ENCODE data around the gene MAP4K4. TPM values are rescaled to one million over a fixed set of nuclear protein-coding genes. Genes with fewer than 3 reads are reported as not detected.

Gene MAP4K4
- total RNA-seq, 2 donors from 2014 or later, result 47.5 to 50.4 TPM

DNA sequence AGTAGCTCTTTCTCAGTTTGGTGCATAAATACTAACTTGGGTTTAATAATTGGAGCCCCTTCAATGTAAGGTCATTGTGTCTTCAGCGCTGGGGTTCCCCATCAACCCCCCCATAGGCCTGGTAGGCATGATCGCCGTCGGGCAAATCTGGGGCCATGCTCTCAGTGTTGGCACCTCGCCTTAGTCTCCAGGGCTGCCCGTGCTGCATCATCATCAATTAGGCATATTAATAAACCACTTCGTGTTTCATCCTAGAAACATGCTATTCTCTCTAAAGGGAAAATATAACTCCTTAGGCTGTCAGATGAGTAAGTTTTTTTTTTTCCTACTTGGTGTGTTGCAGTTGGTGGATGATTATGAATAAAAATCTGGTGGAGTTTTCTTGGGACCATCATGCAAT, 197.5 kb downstream of the MAP4K4 start:
- Histone ChIP-seq H3K4me1 (no peaks in the 10 kb centered on the region), H3K4me3 (no peak overlapping the region), H3K36me3 (peaks cover 14% of the 10 kb centered on the region), H3K27ac (no peak overlapping the region), H3K9me3 (no peaks in the 10 kb centered on the region), H3K27me3 (no peaks in the 10 kb centered on the region)
- TF ChIP-seq, protein P1, sequence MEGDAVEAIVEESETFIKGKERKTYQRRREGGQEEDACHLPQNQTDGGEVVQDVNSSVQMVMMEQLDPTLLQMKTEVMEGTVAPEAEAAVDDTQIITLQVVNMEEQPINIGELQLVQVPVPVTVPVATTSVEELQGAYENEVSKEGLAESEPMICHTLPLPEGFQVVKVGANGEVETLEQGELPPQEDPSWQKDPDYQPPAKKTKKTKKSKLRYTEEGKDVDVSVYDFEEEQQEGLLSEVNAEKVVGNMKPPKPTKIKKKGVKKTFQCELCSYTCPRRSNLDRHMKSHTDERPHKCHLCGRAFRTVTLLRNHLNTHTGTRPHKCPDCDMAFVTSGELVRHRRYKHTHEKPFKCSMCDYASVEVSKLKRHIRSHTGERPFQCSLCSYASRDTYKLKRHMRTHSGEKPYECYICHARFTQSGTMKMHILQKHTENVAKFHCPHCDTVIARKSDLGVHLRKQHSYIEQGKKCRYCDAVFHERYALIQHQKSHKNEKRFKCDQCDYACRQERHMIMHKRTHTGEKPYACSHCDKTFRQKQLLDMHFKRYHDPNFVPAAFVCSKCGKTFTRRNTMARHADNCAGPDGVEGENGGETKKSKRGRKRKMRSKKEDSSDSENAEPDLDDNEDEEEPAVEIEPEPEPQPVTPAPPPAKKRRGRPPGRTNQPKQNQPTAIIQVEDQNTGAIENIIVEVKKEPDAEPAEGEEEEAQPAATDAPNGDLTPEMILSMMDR (IDR thresholded peaks at IDR 0.05), result no peak
- no peak for DNase-seq (ENCODE audit: low spot score)

DNA sequence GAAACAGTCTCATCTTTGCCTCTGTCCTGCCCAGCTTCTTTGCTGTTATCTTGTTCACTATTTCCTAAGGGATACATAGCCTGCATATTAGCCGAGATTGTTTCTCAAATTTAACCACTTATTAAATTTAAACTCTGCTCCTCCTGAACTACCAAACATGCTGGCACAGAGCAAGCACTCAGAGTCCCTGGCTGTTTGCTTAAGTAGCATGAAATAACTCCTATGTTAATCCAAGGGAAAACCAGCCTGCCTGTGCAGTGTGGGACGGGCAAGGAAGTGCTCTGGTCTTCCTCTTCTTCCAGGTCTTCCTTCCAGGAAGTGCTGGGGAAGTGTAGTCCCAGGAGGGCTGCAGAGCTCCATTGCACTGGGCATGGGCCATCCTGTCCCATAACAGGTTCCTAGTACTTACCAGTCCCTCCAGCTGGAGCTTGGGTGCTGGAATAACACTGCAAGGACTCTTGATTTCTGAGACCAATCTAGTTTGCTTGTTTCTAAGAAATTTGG, 198.4 kb downstream of the MAP4K4 start:
- no peaks in the 10 kb centered on the region for H3K4me1 ChIP-seq
- H3K9me3 ChIP-seq, result no peaks in the 10 kb centered on the region
- no peak for DNase-seq (ENCODE audit: low spot score)
- no peak overlapping the region for H3K27ac ChIP-seq
- TF ChIP-seq, protein P1 (IDR thresholded peaks at IDR 0.05), result no peak
- H3K36me3 ChIP-seq, result peaks cover 11% of the 10 kb centered on the region
- no peak overlapping the region for H3K4me3 ChIP-seq
- H3K27me3 ChIP-seq, result no peaks in the 10 kb centered on the region

DNA sequence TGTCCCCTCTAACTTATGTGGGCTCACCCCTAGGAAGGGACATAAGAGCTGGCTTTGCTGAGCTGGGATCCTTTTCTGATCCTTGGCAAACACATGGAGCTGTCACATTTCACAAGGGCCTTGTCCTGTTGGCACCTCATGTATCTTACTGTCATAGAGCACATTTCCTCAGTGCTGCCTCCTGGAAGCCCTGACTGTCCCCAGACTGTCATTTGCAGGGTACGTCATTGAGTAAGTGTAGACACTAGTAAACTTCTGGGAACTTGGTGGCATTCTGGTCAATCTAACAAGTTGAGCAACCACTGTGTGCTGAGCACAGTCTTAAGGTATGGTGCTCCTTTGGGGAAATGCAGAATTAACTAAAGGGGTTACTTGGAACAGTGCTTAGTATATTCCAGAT, 199.8 kb downstream of the MAP4K4 start:
- TF ChIP-seq, protein P1 (IDR thresholded peaks at IDR 0.05), result no peak
- no peak overlapping the region for H3K27ac ChIP-seq
- no peak for DNase-seq (ENCODE audit: low spot score)
- H3K36me3 ChIP-seq, result peaks cover 4% of the 10 kb centered on the region
- H3K27me3 ChIP-seq, result no peaks in the 10 kb centered on the region
- no peak overlapping the region for H3K4me3 ChIP-seq
- no peaks in the 10 kb centered on the region for H3K4me1 ChIP-seq
- no peaks in the 10 kb centered on the region for H3K9me3 ChIP-seq

- DNase-seq (ENCODE audit: low spot score), result no peak
- H3K4me1 ChIP-seq, result no peaks in the 10 kb centered on the region
- no peaks in the 10 kb centered on the region for H3K9me3 ChIP-seq
- no peak overlapping the region for H3K4me3 ChIP-seq
- H3K36me3 ChIP-seq, result no peaks in the 10 kb centered on the region
- H3K27me3 ChIP-seq, result no peaks in the 10 kb centered on the region
- no peak overlapping the region for H3K27ac ChIP-seq
- TF ChIP-seq, protein P1 (IDR thresholded peaks at IDR 0.05), result no peak
Measured at GRCh38 chr2:101899265-101899664, 201.8 kb downstream of the MAP4K4 start.

- H3K27ac ChIP-seq, result no peak overlapping the region
- no peak overlapping the region for H3K4me3 ChIP-seq
- no peaks in the 10 kb centered on the region for H3K36me3 ChIP-seq
- no peaks in the 10 kb centered on the region for H3K27me3 ChIP-seq
- TF ChIP-seq, protein P1 (IDR thresholded peaks at IDR 0.05), result no peak
- no peaks in the 10 kb centered on the region for H3K4me1 ChIP-seq
- no peak for DNase-seq (ENCODE audit: low spot score)
- no peaks in the 10 kb centered on the region for H3K9me3 ChIP-seq
Measured at GRCh38 chr2:101899871-101900270, 202.4 kb downstream of the MAP4K4 start.

- TF ChIP-seq, protein P1 (IDR thresholded peaks at IDR 0.05), result no peak
- no peak overlapping the region for H3K27ac ChIP-seq
- H3K9me3 ChIP-seq, result no peaks in the 10 kb centered on the region
- DNase-seq (ENCODE audit: low spot score), result no peak
- no peaks in the 10 kb centered on the region for H3K4me1 ChIP-seq
- no peaks in the 10 kb centered on the region for H3K27me3 ChIP-seq
- no peak overlapping the region for H3K4me3 ChIP-seq
- H3K36me3 ChIP-seq, result no peaks in the 10 kb centered on the region
Measured at GRCh38 chr2:101900375-101900774, 202.9 kb downstream of the MAP4K4 start.

Data from right atrium auricular region (tissue), 2 donors.